Measurements from ENCODE around the gene ATG7.

ATG7 gene

DNA sequence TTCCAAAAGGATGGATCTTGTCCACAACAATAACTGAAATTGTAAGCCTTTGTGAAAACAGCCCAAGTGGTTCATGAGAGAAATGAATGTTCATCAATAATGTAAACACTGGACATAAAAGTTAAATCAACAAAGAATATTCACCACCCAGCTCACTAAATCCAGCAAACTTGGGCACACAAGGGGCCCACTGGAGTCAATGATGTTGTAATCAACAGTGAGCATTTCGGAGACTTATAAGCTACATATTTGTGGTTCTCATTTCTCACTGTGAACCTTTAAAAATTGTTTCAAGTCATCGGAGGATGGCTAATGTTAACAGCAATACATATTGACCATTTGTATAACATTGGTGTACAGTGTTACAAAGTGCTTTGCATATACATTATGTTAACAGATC is 308.4 kb downstream of the ATG7 start:
- Mint-ChIP-seq H3K27ac (no peak overlapping the region), H3K36me3 (ENCODE audit: low read depth) (peaks cover 12% of the 10 kb centered on the region), H3K4me3 (no peak overlapping the region), H3K9me3 (no peaks in the 10 kb centered on the region), H3K27me3 (no peaks in the 10 kb centered on the region), H3K4me1 (ENCODE audit: low read depth) (peaks cover 48% of the 10 kb centered on the region)

DNA sequence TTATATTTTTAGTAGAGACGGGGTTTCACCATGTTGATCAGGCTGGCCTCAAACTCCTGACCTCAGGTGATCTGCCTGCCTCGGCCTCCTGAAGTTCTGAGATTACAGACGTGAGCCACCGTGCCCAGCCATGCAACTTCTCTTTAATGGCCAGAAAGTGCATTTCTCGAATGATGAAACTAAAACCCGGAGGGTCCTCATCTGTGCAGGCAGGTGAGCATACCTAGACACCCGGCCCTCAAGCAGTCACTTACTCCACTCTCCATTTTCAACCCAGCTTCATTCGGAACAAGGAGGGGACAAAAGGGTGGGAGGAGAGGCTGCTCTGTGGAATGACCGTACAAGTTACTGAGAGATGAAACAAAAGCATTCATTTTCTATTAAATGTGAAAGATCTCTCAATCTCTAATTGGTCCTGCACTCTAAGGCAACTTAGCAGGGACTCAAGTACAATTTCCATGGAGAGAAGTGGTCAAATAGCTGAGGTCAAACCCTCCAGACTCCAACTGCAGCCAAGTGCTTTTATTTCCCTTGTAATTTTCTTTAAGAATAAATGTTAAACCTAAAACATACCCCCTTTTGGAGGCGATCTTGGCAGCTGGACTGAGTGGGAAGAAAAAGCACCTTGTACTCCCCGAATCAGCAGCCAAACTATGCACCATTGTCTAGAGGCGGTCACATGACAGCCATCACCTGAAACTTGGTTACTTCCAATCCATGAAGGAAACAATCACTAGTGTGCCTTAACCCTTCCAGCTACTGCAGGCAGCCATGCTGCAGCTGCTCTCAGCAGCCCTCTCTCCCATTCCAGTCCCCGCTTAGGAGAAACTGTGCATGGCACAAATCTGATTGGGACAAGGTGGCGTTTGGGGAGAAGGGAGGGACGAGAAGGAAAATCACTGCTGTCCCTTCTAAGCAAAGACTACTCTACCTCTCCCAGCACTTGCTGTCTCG is 309.3 kb downstream of the ATG7 start:
- Mint-ChIP-seq H3K4me3 (peak overlapping the region; percentile 58), H3K4me1 (ENCODE audit: low read depth) (peaks cover 57% of the 10 kb centered on the region), H3K27me3 (no peaks in the 10 kb centered on the region)

GRCh38 chr3:11582191-11582968 is 310.2 kb downstream of the ATG7 start:
- Mint-ChIP-seq H3K36me3 (ENCODE audit: low read depth) (peaks cover 13% of the 10 kb centered on the region), H3K27ac (no peak overlapping the region), H3K4me1 (ENCODE audit: low read depth) (peaks cover 60% of the 10 kb centered on the region), H3K4me3 (peak overlapping the region; percentile 58), H3K9me3 (no peaks in the 10 kb centered on the region), H3K27me3 (no peaks in the 10 kb centered on the region)

More for the DNA sequence above, 309.3 kb downstream of the ATG7 start:
- Mint-ChIP-seq H3K27ac (no peak overlapping the region), H3K9me3 (no peaks in the 10 kb centered on the region), H3K36me3 (ENCODE audit: low read depth) (peaks cover 12% of the 10 kb centered on the region)

DNA sequence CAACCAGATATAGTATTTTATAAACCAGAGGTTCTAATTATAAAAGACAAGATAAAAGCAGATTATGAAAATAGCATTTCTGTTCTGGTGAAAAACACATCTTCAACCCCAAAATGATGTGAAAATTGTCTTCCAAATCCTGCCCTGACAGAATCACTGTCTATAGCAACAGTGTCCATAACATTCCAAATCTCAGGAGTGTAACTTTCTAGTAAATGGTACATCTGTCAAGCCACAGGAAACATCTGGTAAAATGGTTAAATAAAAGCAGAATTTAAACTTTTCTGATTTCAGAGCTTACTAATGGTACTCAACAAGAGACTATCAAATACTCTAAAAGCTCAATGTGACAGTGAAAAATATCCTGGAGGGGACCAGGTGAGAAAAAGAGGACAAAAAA is 311.0 kb downstream of the ATG7 start:
- Mint-ChIP-seq H3K4me1 (ENCODE audit: low read depth) (peaks cover 68% of the 10 kb centered on the region), H3K36me3 (ENCODE audit: low read depth) (peaks cover 21% of the 10 kb centered on the region), H3K4me3 (no peak overlapping the region), H3K27me3 (no peaks in the 10 kb centered on the region), H3K27ac (no peak overlapping the region), H3K9me3 (no peaks in the 10 kb centered on the region)

DNA sequence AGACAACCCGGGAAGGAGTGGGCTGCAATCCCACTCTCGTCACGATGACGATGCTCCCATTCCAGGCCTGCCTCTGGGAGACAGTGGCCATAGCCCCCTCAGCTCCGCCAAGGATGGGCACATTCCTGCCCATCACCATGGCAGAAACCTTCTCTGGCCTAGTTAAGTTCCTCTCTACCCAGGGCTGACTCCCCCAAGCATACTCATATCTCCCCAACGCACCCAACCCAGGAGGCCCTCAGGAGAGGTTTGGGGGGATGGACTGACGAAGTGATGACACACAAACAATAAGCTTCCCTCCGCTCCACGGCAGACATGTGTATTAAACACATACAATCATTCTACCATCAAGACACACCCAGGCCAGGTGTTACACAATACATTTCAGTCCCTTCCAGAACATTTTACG is 311.4 kb downstream of the ATG7 start:
- Mint-ChIP-seq H3K27me3 (no peaks in the 10 kb centered on the region), H3K36me3 (ENCODE audit: low read depth) (peaks cover 25% of the 10 kb centered on the region), H3K27ac (no peak overlapping the region), H3K4me3 (no peak overlapping the region), H3K4me1 (ENCODE audit: low read depth) (peaks cover 72% of the 10 kb centered on the region), H3K9me3 (no peaks in the 10 kb centered on the region)

- peaks cover 32% of the 10 kb centered on the region for H3K36me3 Mint-ChIP-seq (ENCODE audit: low read depth)
- no peak overlapping the region for H3K4me3 Mint-ChIP-seq
- no peaks in the 10 kb centered on the region for H3K27me3 Mint-ChIP-seq
- no peaks in the 10 kb centered on the region for H3K9me3 Mint-ChIP-seq
- H3K27ac Mint-ChIP-seq = no peak overlapping the region
- peaks cover 78% of the 10 kb centered on the region for H3K4me1 Mint-ChIP-seq (ENCODE audit: low read depth)
These were observed 312.4 kb downstream of the ATG7 start for GRCh38 chr3:11584570-11584969.

DNA sequence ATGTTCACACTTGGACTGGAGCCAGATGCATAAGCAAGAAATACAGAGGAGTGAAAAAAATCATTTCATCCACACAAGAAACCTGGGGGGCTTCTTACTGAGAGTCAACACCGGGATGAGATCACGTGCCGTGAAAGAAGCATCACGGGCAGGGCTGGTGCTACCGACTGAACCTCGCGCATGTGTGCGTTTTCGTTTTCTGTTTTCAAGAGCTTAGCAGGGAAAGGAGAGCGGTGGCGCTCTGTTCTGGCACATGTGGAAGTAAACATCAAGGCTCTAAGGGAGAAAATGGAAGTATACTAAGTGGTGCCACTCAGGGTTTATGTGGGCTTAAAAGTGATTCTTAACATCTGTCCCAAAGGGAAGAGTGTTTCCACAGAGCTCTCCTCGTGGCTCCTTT is 315.6 kb downstream of the ATG7 start:
- no peak overlapping the region for H3K4me3 Mint-ChIP-seq
- H3K36me3 Mint-ChIP-seq (ENCODE audit: low read depth) = peaks cover 27% of the 10 kb centered on the region
- no peaks in the 10 kb centered on the region for H3K27me3 Mint-ChIP-seq

GRCh38 chr3:11588338-11588737 is 316.1 kb downstream of the ATG7 start:
- no peak overlapping the region for H3K4me3 Mint-ChIP-seq
- no peaks in the 10 kb centered on the region for H3K27me3 Mint-ChIP-seq
- peak overlapping the region; percentile 38 for H3K27ac Mint-ChIP-seq
- H3K36me3 Mint-ChIP-seq (ENCODE audit: low read depth) = peaks cover 27% of the 10 kb centered on the region
- no peaks in the 10 kb centered on the region for H3K9me3 Mint-ChIP-seq
- peaks cover 59% of the 10 kb centered on the region for H3K4me1 Mint-ChIP-seq (ENCODE audit: low read depth)

More for the DNA sequence above, 315.6 kb downstream of the ATG7 start:
- Mint-ChIP-seq H3K4me1 (ENCODE audit: low read depth) (peaks cover 64% of the 10 kb centered on the region), H3K27ac (no peak overlapping the region), H3K9me3 (no peaks in the 10 kb centered on the region)

DNA sequence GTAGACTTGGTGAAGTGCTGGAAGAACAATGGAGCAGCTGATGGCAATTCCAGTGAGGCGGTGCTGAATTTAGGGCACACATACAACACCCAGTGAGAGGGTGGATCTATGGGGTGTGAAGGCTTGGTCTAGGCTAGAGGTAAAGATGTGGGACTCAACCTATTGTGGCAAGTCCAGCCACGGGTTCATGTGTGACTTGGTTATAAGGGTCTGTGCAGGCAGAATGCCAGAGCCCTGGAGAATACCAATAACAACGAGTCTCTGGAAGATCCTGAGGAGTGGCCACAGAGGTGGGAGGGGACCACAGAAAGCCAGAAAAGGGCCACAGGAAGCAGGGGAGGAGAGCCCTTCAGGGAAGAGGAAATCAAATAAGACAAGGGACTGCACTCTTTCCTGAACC is 316.6 kb downstream of the ATG7 start:
- Mint-ChIP-seq H3K36me3 (ENCODE audit: low read depth) (peaks cover 27% of the 10 kb centered on the region), H3K27ac (peak overlapping the region; percentile 38), H3K9me3 (no peaks in the 10 kb centered on the region), H3K27me3 (no peaks in the 10 kb centered on the region), H3K4me1 (ENCODE audit: low read depth) (peaks cover 54% of the 10 kb centered on the region), H3K4me3 (no peak overlapping the region)

DNA sequence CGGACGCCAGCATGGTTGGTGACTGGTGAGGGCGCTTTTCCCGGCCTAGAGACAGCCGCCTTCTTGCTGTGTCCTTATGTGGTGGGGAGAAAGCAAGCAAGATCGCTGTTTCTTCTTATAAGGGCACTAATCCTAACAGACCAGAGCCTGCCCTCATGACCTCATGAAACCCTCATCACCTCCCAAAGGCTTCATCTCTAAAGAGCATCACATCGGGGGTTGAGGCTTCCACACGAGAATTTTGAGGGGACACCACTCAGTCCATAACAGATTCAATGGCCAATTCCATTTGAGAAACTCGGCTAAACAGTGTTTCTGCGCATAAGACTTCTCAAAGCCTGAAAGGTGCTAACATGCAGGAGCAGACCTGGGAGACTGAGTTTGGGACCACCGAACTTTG is 317.5 kb downstream of the ATG7 start:
- H3K27me3 Mint-ChIP-seq = no peaks in the 10 kb centered on the region
- H3K9me3 Mint-ChIP-seq = no peaks in the 10 kb centered on the region
- peaks cover 27% of the 10 kb centered on the region for H3K36me3 Mint-ChIP-seq (ENCODE audit: low read depth)
- peaks cover 46% of the 10 kb centered on the region for H3K4me1 Mint-ChIP-seq (ENCODE audit: low read depth)
- no peak overlapping the region for H3K4me3 Mint-ChIP-seq
- H3K27ac Mint-ChIP-seq = no peak overlapping the region

GRCh38 chr3:11591002-11591355 is 318.8 kb downstream of the ATG7 start:
- Mint-ChIP-seq H3K4me3 (no peak overlapping the region), H3K9me3 (no peaks in the 10 kb centered on the region), H3K27ac (no peak overlapping the region), H3K36me3 (ENCODE audit: low read depth) (peaks cover 33% of the 10 kb centered on the region), H3K4me1 (ENCODE audit: low read depth) (peaks cover 40% of the 10 kb centered on the region), H3K27me3 (no peaks in the 10 kb centered on the region)

- Mint-ChIP-seq H3K27me3 (no peaks in the 10 kb centered on the region), H3K4me1 (ENCODE audit: low read depth) (peaks cover 33% of the 10 kb centered on the region), H3K4me3 (no peak overlapping the region), H3K27ac (no peak overlapping the region), H3K9me3 (no peaks in the 10 kb centered on the region), H3K36me3 (ENCODE audit: low read depth) (peaks cover 38% of the 10 kb centered on the region)
These were observed 319.4 kb downstream of the ATG7 start for GRCh38 chr3:11591391-11592282.

- Mint-ChIP-seq H3K27me3 (no peaks in the 10 kb centered on the region), H3K4me3 (no peak overlapping the region), H3K36me3 (ENCODE audit: low read depth) (peaks cover 44% of the 10 kb centered on the region), H3K27ac (no peak overlapping the region), H3K4me1 (ENCODE audit: low read depth) (peaks cover 29% of the 10 kb centered on the region), H3K9me3 (no peaks in the 10 kb centered on the region)
These were observed 320.5 kb downstream of the ATG7 start for GRCh38 chr3:11592445-11593298.
